A549 (cell line): ENCODE data around the gene LDLRAD1.

Experiments
- BHLHE40 ChIP-seq: IDR thresholded peaks from 2 replicates; pipeline ENCODE4 v1.6.1; 2012; ENCODE audit warnings: low read depth, low read length, inconsistent platforms
- JUNB ChIP-seq: fragments of >200 bp; sonication (Bioruptor Twin); formaldehyde crosslinking; IDR thresholded peaks from 2 replicates; pipeline ENCODE4 v1.6.1; 2016
- SMC3 ChIP-seq: fragments of >200 bp; sonication (Bioruptor Twin); formaldehyde crosslinking; IDR thresholded peaks from 3 replicates; pipeline ENCODE4 v1.6.1; 2018; ENCODE audit warnings: inconsistent platforms
- TF ChIP-seq, protein P1 (sequence below): fragments of >200 bp; sonication (Bioruptor Twin); formaldehyde crosslinking; IDR thresholded peaks from 3 replicates; pipeline ENCODE4 v1.5.1; 2016
- TF ChIP-seq, protein P2 (sequence below): fragments of 150-350 bp; IDR thresholded peaks from 2 replicates; pipeline ENCODE4 v1.6.1; 2014; ENCODE audit warnings: low read depth, mild to moderate bottlenecking, low read length

DNA sequence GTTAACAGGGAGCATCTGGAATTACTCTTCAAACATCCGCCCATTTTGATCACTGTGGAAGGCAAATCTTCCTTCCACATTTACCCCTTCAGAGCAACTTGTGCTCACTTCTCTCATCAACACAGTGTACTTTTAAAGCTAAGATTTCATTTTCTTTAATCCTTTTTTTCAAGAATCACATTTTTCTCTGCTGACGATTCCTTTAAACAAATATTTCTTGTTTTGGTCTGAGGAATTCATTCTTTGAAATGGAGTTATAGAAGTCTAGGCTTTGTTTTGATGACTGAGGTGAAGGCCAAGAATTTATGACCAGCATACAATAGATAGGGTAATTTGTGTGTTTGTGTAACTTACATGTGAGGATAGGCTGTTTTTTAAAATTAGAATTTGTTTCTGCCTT is 46.3 kb downstream of the LDLRAD1 start:
- no peak for TF ChIP-seq JUNB
- TF ChIP-seq, protein P1, sequence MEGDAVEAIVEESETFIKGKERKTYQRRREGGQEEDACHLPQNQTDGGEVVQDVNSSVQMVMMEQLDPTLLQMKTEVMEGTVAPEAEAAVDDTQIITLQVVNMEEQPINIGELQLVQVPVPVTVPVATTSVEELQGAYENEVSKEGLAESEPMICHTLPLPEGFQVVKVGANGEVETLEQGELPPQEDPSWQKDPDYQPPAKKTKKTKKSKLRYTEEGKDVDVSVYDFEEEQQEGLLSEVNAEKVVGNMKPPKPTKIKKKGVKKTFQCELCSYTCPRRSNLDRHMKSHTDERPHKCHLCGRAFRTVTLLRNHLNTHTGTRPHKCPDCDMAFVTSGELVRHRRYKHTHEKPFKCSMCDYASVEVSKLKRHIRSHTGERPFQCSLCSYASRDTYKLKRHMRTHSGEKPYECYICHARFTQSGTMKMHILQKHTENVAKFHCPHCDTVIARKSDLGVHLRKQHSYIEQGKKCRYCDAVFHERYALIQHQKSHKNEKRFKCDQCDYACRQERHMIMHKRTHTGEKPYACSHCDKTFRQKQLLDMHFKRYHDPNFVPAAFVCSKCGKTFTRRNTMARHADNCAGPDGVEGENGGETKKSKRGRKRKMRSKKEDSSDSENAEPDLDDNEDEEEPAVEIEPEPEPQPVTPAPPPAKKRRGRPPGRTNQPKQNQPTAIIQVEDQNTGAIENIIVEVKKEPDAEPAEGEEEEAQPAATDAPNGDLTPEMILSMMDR = no peak
- no peak for TF ChIP-seq BHLHE40
- TF ChIP-seq, protein P2, sequence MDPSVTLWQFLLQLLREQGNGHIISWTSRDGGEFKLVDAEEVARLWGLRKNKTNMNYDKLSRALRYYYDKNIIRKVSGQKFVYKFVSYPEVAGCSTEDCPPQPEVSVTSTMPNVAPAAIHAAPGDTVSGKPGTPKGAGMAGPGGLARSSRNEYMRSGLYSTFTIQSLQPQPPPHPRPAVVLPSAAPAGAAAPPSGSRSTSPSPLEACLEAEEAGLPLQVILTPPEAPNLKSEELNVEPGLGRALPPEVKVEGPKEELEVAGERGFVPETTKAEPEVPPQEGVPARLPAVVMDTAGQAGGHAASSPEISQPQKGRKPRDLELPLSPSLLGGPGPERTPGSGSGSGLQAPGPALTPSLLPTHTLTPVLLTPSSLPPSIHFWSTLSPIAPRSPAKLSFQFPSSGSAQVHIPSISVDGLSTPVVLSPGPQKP = no peak
- no peak for TF ChIP-seq SMC3
